GM21576 (cell line): ENCODE data around the gene ANKMY2.
A peak's percentile ranks its signal among the peaks of the same experiment; 100 is the strongest.
"Not testable (repeated sequence)": the region's sequence is repeated elsewhere in the genome, so short reads cannot be mapped to it uniquely, and the experiment has no call there.

ENCODE experiments used
- ATAC-seq: cut with Tn5 transposase; IDR thresholded peaks from one replicate; pipeline ENCODE4 v1.9.1; 2021; ENCODE audit warnings: mild to moderate bottlenecking, moderate library complexity; ENCODE audit not compliant: unreplicated experiment

ANKMY2 gene

DNA sequence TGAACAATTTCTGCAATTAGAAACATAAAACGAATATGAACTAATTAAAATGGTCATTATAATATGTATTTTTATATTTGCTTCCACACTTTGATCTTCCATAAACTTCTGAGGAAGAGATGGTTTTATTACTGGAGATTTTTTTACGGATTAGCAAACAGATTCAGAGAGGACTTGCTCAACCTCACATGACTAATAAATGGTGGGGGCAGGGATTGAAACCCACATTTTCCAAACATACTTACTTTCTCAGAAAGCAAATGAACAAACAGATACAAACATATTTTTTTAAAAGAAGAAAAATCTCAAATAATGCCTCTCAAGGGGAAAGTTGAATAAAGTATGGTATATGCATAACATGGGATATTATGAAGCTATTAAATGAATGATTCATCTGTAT lies 18.3 kb downstream of the ANKMY2 start:
- no peak for ATAC-seq

DNA sequence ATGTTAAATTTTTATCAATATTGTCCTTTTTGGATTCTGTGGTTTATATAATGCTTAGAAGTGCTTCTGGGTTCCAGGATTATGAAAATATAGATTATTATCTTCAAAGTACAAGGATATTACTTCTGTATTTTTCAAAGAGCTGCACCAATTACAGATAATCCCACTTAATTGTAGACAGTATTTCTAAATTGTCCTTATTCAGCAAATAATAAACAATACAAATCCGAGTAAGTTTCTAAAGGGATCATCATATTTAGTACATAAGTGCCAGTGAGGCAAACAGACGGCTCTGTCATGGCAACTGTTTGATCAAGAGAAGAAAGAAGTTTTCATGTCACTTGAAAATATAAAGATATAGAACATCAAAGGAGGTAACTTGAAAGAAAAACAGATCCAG lies 19.2 kb downstream of the ANKMY2 start:
- no peak for ATAC-seq

- peak; percentile 97 for ATAC-seq
These were observed 25.6 kb downstream of the ANKMY2 start for GRCh38 chr7:16619979-16620408.

DNA sequence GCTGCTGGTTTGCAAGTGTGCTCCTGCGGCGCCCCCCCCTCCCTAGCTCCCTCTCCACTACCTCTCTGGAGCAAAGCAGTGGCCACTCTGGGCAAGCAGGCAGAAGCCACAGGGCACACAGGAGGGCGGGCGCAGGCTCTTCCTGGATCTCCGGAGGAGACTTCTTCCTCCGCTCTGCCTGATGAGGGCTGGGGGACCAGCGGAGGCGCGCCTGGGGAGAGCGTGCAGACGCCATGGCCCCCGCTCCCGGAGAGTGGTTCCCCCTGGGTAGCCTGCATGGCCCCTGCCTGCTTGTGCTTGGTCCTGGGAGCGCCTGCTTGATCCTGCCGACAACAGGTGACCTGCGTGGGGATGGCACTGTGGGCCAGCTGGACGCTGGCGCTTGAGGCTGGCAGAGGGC lies 29.0 kb downstream of the ANKMY2 start:
- ATAC-seq: no peak

DNA sequence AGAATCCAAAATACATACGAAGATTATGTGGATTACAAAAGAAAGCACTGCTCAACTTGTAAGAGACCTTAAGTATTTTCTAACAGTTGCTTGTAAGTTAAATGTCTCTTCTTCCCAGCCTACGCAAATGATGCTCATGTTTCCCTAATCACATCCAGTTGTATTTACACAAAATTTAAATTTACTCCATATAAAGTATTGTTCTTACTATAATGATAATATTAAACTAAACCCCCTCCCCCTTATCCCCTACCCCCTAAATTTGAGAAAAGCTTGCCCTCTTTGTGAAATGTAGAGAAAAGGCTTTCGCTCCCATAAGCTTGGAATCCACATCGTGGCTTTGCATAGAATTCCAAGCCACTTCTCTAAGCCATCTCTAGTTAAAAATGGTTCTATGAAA lies 29.4 kb downstream of the ANKMY2 start:
- ATAC-seq: no peak

DNA sequence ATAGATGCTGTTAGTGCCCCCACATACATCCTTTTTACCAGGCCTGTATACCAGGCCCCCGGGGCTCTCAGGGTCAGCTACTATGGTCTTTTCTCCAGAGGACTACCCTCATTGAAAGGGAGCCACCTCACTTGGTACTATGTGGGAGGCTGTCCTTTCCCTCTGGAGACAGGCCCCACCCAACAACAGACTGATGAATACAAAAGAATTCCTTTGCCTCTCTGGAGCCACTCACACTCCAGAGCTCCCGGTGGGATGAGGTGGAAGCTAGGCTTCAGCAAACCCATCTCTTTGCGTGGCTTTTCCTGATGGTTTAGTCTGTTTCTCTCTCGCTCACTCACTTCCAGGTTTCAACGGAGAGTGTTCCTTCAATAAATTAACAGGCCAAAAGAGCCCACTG lies 30.3 kb downstream of the ANKMY2 start:
- ATAC-seq: no peak

- no peak for ATAC-seq
These were observed 33.8 kb downstream of the ANKMY2 start for GRCh38 chr7:16611711-16612110.

GRCh38 chr7:16609842-16610450 lies 35.6 kb downstream of the ANKMY2 start:
- peak; percentile 59 for ATAC-seq

DNA sequence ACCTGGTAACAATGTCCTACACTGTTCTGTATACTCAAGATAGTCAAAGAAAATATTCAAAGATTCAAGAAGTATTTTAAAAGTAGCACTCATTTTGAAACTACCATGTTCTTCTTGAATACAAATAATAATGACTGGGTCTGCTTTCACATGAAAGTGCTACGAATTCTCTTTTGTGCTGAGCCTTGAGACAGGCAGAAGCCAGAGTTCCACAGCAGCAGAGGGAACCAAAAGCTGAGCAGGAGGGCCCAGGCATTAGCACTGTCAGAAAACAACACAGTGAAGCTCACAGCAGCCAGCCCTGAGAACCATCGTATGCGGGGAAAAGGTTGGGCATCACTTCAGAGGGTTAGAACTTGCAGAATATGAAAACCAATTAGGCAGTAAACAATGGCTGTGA lies 38.9 kb downstream of the ANKMY2 start:
- no peak for ATAC-seq

GRCh38 chr7:16604054-16604453 lies 41.5 kb downstream of the ANKMY2 start:
- no peak for ATAC-seq

- no peak for ATAC-seq
These were observed 41.9 kb downstream of the ANKMY2 start for GRCh38 chr7:16603633-16604032.

DNA sequence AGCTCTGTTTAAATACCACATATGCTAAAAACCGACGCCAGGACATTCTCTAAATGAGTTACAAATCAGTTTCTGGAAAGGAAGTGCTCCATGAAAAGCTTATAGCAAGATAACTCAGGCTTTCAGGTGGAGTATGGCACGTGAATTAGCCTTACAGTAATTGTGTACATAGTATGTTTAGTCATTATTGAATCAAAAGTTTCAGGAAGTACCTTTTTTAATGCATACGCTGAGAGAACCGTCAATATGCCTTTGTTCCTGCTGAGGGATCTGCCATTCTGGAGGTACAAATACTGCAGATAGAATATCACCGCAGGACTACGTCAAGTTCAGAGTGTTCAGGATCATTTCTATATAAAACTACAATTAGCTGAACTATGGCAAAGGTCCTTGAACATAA lies 45.7 kb downstream of the ANKMY2 start:
- ATAC-seq: no peak

DNA sequence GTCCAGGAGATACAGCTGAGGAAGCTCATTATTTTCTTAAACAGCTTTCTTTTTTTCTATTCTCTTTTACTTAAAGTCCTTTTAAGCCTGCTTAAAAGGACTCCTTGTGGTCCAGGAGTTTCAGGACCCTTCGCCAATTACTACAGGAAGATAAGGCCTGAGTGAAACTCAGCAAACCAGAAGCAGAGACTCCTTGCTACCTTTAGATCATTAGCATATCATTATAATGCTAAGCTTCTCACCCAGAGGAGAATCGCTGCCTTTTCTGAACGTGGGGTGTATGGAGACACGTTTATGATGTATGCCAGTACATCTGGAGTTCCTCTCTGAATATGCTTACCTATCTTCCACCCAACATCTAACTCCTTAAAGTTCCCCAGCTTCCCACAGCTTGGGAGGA lies 47.5 kb downstream of the ANKMY2 start:
- ATAC-seq: no peak

DNA sequence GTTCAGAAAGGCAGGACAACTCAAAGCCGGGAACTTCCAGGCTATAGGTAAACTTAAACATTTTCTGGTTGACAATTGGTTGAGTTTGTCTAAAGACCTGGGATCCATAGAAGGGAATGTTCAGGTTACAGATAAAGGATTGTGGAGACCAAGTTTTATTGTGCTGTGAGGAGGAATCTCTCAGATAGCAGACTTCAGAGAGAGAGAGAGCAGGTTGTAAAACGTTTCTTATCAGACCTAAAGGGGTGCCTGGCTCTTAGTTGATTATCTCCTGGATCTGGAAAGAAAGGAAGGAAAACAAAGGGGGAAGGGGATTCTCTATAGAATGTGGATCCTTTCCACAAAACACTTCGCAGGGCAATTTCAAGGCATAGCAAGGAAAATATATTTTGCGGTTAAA lies 50.0 kb downstream of the ANKMY2 start:
- not testable (repeated sequence) for ATAC-seq

DNA sequence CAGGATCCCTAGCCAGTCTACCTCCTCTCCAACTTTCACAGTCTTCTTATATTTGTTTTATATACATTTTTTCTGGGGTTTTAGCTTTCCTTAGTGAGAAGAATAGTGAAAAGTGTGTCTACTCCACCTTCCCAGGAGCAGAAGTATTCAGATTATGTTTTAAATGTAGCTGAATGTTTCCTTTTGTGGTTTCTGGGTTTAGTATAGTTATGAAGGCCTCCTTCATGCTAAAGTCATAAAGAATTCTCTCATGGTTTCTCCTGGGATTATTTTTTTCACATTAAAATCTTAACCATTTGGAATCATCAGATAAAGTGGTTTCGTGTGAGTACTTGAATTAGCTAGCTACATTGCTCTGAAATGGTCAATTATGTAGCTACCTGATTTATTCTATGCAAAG lies 50.9 kb downstream of the ANKMY2 start:
- no peak for ATAC-seq

- no peak for ATAC-seq
These were observed 51.5 kb downstream of the ANKMY2 start for GRCh38 chr7:16594061-16594460.

- no peak for ATAC-seq
These were observed 53.2 kb downstream of the ANKMY2 start for GRCh38 chr7:16592395-16592794.

- no peak for ATAC-seq
These were observed 55.1 kb downstream of the ANKMY2 start for GRCh38 chr7:16590424-16590823.

DNA sequence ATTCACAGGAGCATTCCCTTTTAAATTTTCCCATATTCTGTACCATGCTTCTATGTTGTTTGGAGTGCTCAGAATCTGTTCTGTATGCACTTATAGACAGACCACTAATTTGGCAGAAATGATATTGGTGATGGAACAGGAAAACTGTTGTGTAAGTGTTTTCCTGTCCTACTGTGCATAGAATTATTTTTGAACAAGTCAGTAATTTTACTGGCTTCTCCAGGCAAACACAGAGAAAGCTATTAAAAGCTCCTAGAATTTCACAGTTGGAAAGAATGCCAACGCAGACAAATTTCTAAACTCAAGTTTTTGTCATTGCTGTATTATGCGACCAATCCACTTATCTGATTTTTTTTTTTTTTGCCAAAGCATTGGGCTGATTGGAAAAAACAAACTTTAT lies 55.7 kb downstream of the ANKMY2 start:
- no peak for ATAC-seq

DNA sequence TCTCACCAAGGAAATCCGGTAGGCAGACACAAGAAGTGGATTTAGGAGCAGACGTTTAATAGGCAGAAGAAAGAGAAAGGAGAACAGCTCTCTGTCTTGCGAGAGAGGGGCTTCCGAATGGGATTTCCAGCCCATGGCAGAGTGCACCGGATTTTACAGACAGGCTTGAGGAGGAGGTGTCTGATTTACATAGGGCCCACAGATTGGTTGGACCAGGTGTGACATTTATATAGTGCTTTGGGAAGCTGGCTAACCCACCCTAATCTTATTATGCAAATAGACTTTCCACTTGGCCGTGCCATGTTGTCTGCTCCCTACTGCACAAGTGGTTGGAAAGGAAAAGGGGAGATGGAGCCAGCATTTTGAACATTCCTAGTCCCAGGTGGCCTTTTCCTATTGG lies 57.8 kb downstream of the ANKMY2 start:
- no peak for ATAC-seq

- ATAC-seq: no peak
These were observed 58.4 kb downstream of the ANKMY2 start for GRCh38 chr7:16587129-16587528.

DNA sequence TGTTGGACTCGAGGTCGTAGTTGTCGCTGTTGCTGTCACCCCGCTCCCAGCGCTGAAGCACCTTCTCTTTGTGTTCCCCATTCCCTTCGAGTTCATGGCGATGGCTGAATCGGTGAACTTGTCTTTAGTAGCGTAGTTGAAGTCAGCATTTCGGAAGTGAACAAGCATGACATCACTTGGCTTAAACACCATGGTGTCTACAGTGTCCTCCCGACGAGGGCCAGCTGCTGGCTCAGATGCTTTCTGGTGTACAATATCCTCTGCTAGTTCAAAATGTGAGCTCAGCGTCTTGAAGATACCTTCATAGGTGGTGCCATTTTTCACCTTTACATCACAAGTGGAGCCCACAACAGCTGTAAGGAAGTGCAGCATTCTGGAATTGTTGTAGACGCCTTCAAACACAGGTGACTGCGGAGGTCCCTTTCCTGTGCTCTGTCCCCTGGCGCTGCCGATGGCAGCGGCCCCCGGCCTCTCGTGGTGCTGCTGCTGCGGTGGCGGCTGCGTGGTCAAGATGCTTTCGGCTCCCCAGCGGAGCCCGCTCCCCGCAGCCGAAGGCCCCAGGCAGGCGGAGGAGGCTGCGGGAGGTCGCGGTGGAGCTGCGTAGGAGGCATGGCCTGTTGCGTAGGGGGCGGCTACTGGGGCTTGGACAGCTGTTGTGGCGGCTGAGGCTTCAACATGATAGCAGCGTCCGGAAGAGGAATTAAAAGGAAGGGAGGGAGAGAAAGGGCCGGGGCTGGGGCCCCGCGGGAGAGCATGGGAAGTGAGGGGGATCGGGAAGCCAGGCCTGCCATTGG lies 59.3 kb downstream of the ANKMY2 start:
- no peak for ATAC-seq

GRCh38 chr7:16585540-16585939 lies 60.0 kb downstream of the ANKMY2 start:
- no peak for ATAC-seq
